SK-MEL-5 (cell line): Measurements from ENCODE around the gene LCP2. TPM values are rescaled to one million over a fixed set of nuclear protein-coding genes. Genes with fewer than 3 reads are reported as not detected.
A peak's percentile ranks its signal among the peaks of the same experiment; 100 is the strongest.

ENCODE experiments used
- DNase-seq: peaks from one replicate; pipeline ENCODE4 v3.0.0-alpha.2; 2016; ENCODE audit warnings: low read depth, low spot score
- in situ Hi-C: cut with HindIII; loops from 2 replicates; pipeline ENCODE4 v1.10.0; 2016; ENCODE audit warnings: low sequenced_read_pairs, high pct_unique_total_duplicates, low pct_unique_long_range_greater_than_20kb
- total RNA-seq: library from RNA; depleted of rRNA; stranded (reverse); fragments of >200 nt; shearing (Covaris generic); gene quantifications from 2 replicates; pipeline ENCODE4 v1.2.3, GENCODE V29; 2014

Gene LCP2
- total RNA-seq, 1 experiment from 2014 or later, result 0.26 TPM

GRCh38 chr5:170287532-170287931 is 10.0 kb downstream of the LCP2 start:
- in situ Hi-C loops, result no loop called here
- DNase-seq, result no peak

GRCh38 chr5:170286386-170286925 is 11.1 kb downstream of the LCP2 start:
- in situ Hi-C loops, result no loop called here
- no peak for DNase-seq

GRCh38 chr5:170285181-170285580 is 12.4 kb downstream of the LCP2 start:
- no peak for DNase-seq
- in situ Hi-C loops, result no loop called here

GRCh38 chr5:170284231-170284630 is 13.3 kb downstream of the LCP2 start:
- DNase-seq, result no peak
- in situ Hi-C loops, result no loop called here

GRCh38 chr5:170283296-170283695 is 14.3 kb downstream of the LCP2 start:
- DNase-seq, result no peak
- in situ Hi-C loops, result no loop called here

- DNase-seq, result no peak
- in situ Hi-C loops, result no loop called here
Observed at GRCh38 chr5:170280011-170280493, 17.5 kb downstream of the LCP2 start.

GRCh38 chr5:170279459-170279817 is 18.1 kb downstream of the LCP2 start:
- in situ Hi-C loops, result no loop called here
- DNase-seq, result no peak

GRCh38 chr5:170278611-170279458 is 18.7 kb downstream of the LCP2 start:
- no peak for DNase-seq
- in situ Hi-C loops, result no loop called here

- in situ Hi-C loops, result no loop called here
- DNase-seq, result no peak
Observed at GRCh38 chr5:170277867-170278281, 19.7 kb downstream of the LCP2 start.

- in situ Hi-C loops, result no loop called here
- DNase-seq, result no peak
Observed at GRCh38 chr5:170276140-170276539, 21.4 kb downstream of the LCP2 start.

- DNase-seq, result no peak
- in situ Hi-C loops, result no loop called here
Observed at GRCh38 chr5:170275376-170275994, 22.1 kb downstream of the LCP2 start.

- in situ Hi-C loops, result no loop called here
Observed at GRCh38 chr5:170273968-170274710, 23.4 kb downstream of the LCP2 start.

GRCh38 chr5:170270293-170271069 is 27.1 kb downstream of the LCP2 start:
- in situ Hi-C loops, result no loop called here
- no peak for DNase-seq

More at GRCh38 chr5:170273968-170274710, 23.4 kb downstream of the LCP2 start:
- DNase-seq, result peak; percentile 71

GRCh38 chr5:170269579-170269978 is 28.0 kb downstream of the LCP2 start:
- DNase-seq, result no peak

GRCh38 chr5:170268884-170269283 is 28.7 kb downstream of the LCP2 start:
- no peak for DNase-seq
- in situ Hi-C loops, result no loop called here

More at GRCh38 chr5:170269579-170269978, 28.0 kb downstream of the LCP2 start:
- in situ Hi-C loops, result no loop called here

- no peak for DNase-seq
- in situ Hi-C loops, result no loop called here
Observed at GRCh38 chr5:170268153-170268689, 29.4 kb downstream of the LCP2 start.
